Stimulated activated CD4-positive, alpha-beta T cell treated with anti-CD3 and anti-CD28 coated beads, TNF-alpha, amount 100 ng/mL, for 4 hours (primary cell): ENCODE data around the gene ARSB.
"Not testable (repeated sequence)": the region's sequence is repeated elsewhere in the genome, so short reads cannot be mapped to it uniquely, and the experiment has no call there.

Experiments used
- DNase-seq, 3 experiments: peaks; one replicate each; pipeline ENCODE4 v3.0.0-alpha.2; 2020; ENCODE audit warnings: low read depth in 3 of 3

The ARSB gene

GRCh38 chr5:78779262-78779661, 205.8 kb downstream of the ARSB start:
- DNase-seq: no peak

- no peak for DNase-seq
These were observed 206.6 kb downstream of the ARSB start for GRCh38 chr5:78778538-78778937.

- DNase-seq: no peak
These were observed 207.2 kb downstream of the ARSB start for GRCh38 chr5:78777901-78778300.

GRCh38 chr5:78776637-78777036, 208.5 kb downstream of the ARSB start:
- DNase-seq: no peak

GRCh38 chr5:78773655-78774054, 211.5 kb downstream of the ARSB start:
- DNase-seq: no peak

GRCh38 chr5:78771260-78772205, 213.6 kb downstream of the ARSB start:
- no peak for DNase-seq

- no peak for DNase-seq
These were observed 216.2 kb downstream of the ARSB start for GRCh38 chr5:78768781-78769380.

- DNase-seq: no peak
These were observed 218.7 kb downstream of the ARSB start for GRCh38 chr5:78766412-78766762.

GRCh38 chr5:78765756-78766411, 219.2 kb downstream of the ARSB start:
- no peak for DNase-seq

GRCh38 chr5:78765116-78765515, 220.0 kb downstream of the ARSB start:
- DNase-seq: no peak

GRCh38 chr5:78763659-78764189, 221.4 kb downstream of the ARSB start:
- DNase-seq: no peak

GRCh38 chr5:78762743-78763142, 222.4 kb downstream of the ARSB start:
- DNase-seq: not testable (repeated sequence)

GRCh38 chr5:78761840-78762239, 223.3 kb downstream of the ARSB start:
- no peak for DNase-seq

- no peak for DNase-seq
These were observed 224.3 kb downstream of the ARSB start for GRCh38 chr5:78760770-78761169.

- DNase-seq: no peak
These were observed 224.7 kb downstream of the ARSB start for GRCh38 chr5:78760366-78760765.

GRCh38 chr5:78758169-78758839, 226.8 kb downstream of the ARSB start:
- no peak for DNase-seq

- no peak for DNase-seq
These were observed 227.6 kb downstream of the ARSB start for GRCh38 chr5:78757269-78758053.

- no peak for DNase-seq
These were observed 228.3 kb downstream of the ARSB start for GRCh38 chr5:78756858-78757257.

GRCh38 chr5:78755822-78756429, 229.2 kb downstream of the ARSB start:
- no peak for DNase-seq

- DNase-seq: no peak
These were observed 230.5 kb downstream of the ARSB start for GRCh38 chr5:78754655-78755054.

- no peak for DNase-seq
These were observed 232.0 kb downstream of the ARSB start for GRCh38 chr5:78753093-78753531.
